ENCODE data around the gene PTPRK. TPM values are rescaled to one million over a fixed set of nuclear protein-coding genes. Genes with fewer than 3 reads are reported as not detected.

PTPRK gene
- total RNA-seq, 1 experiment from 2014 or later: 34.2 TPM

DNA sequence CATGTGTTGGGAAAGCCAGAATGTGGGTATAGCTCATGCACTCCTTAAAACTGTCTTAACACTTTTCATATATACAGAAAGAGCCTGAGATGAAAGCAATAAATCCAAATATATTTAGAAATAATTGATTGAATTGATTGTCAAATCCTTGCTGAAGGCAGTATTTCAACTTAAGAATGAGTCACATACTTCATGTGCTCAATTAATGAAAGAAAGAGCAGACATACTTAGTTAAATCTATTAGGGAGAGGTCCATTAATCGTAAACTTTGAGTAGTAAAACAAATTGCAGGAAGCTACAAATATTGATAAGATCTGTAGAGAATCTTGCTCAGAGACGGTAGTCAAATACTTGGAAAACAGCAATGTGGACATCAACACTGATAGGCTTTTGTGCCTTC, 358.0 kb downstream of the PTPRK start:
- Histone ChIP-seq H3K9me3 (ENCODE audit: control insufficient read depth in 1 of 2, insufficient read depth in 1 of 2, low read depth in 1 of 2, low read length in 2 of 2) (no peaks in the 10 kb centered on the region), H3K36me3 (ENCODE audit: control insufficient read depth in 1 of 2, insufficient read depth in 2 of 2, low read length in 2 of 2) (no peaks in the 10 kb centered on the region), H3K27me3 (ENCODE audit: insufficient read depth, low read length) (no peaks in the 10 kb centered on the region), H3K4me2 (ENCODE audit: low read length) (no peak overlapping the region), H4K20me1 (ENCODE audit: insufficient read depth) (no peaks in the 10 kb centered on the region), H3K9me2 (ENCODE audit: insufficient read depth) (no peaks in the 10 kb centered on the region), H3K79me2 (ENCODE audit: insufficient read depth, low read length) (no peaks in the 10 kb centered on the region), H3K4me3 (replicated peaks in 1 of 2; ENCODE audit: low read depth in 1 of 2, low read length in 2 of 2) (no peak overlapping the region), H3K27ac (ENCODE audit: low read depth, low read length) (no peak overlapping the region), H3K4me1 (ENCODE audit: control insufficient read depth in 1 of 2, insufficient read depth in 2 of 2, low read length in 2 of 2) (no peaks in the 10 kb centered on the region), H3K9ac (ENCODE audit: low read length) (no peak overlapping the region), H2AFZ (ENCODE audit: low read depth, low read length, poor library complexity, severe bottlenecking) (no peak overlapping the region)
- CTCF ChIA-PET: no interaction called here
- no peak for TF ChIP-seq POLR2AphosphoS5 (IDR thresholded peaks at IDR 0.05; ENCODE audit: low read depth, low read length)
- TF ChIP-seq, protein P1, sequence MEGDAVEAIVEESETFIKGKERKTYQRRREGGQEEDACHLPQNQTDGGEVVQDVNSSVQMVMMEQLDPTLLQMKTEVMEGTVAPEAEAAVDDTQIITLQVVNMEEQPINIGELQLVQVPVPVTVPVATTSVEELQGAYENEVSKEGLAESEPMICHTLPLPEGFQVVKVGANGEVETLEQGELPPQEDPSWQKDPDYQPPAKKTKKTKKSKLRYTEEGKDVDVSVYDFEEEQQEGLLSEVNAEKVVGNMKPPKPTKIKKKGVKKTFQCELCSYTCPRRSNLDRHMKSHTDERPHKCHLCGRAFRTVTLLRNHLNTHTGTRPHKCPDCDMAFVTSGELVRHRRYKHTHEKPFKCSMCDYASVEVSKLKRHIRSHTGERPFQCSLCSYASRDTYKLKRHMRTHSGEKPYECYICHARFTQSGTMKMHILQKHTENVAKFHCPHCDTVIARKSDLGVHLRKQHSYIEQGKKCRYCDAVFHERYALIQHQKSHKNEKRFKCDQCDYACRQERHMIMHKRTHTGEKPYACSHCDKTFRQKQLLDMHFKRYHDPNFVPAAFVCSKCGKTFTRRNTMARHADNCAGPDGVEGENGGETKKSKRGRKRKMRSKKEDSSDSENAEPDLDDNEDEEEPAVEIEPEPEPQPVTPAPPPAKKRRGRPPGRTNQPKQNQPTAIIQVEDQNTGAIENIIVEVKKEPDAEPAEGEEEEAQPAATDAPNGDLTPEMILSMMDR (IDR thresholded peaks at IDR 0.05 in 2 of 3, conservative IDR thresholded peaks at IDR 0.05 in 1 of 3; ENCODE audit: borderline replicate concordance in 1 of 3, insufficient read depth in 1 of 3, low read depth in 2 of 3, low read length in 2 of 3): no peak
- TF ChIP-seq, protein P2, sequence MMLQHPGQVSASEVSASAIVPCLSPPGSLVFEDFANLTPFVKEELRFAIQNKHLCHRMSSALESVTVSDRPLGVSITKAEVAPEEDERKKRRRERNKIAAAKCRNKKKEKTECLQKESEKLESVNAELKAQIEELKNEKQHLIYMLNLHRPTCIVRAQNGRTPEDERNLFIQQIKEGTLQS (IDR thresholded peaks at IDR 0.05): no peak
- TF ChIP-seq ELF1 (IDR thresholded peaks at IDR 0.05; ENCODE audit: borderline replicate concordance, low read depth): no peak
- TF ChIP-seq EGR1 (IDR thresholded peaks at IDR 0.05; ENCODE audit: low read depth): no peak
- no peak for TF ChIP-seq ZNF274 (IDR thresholded peaks at IDR 0.05; ENCODE audit: low read depth, low read length)
- no peak for TF ChIP-seq SP1 (IDR thresholded peaks at IDR 0.05; ENCODE audit: low read depth)
- TF ChIP-seq RAD21 (IDR thresholded peaks at IDR 0.05; ENCODE audit: low read depth): no peak
- TF ChIP-seq, protein P3, sequence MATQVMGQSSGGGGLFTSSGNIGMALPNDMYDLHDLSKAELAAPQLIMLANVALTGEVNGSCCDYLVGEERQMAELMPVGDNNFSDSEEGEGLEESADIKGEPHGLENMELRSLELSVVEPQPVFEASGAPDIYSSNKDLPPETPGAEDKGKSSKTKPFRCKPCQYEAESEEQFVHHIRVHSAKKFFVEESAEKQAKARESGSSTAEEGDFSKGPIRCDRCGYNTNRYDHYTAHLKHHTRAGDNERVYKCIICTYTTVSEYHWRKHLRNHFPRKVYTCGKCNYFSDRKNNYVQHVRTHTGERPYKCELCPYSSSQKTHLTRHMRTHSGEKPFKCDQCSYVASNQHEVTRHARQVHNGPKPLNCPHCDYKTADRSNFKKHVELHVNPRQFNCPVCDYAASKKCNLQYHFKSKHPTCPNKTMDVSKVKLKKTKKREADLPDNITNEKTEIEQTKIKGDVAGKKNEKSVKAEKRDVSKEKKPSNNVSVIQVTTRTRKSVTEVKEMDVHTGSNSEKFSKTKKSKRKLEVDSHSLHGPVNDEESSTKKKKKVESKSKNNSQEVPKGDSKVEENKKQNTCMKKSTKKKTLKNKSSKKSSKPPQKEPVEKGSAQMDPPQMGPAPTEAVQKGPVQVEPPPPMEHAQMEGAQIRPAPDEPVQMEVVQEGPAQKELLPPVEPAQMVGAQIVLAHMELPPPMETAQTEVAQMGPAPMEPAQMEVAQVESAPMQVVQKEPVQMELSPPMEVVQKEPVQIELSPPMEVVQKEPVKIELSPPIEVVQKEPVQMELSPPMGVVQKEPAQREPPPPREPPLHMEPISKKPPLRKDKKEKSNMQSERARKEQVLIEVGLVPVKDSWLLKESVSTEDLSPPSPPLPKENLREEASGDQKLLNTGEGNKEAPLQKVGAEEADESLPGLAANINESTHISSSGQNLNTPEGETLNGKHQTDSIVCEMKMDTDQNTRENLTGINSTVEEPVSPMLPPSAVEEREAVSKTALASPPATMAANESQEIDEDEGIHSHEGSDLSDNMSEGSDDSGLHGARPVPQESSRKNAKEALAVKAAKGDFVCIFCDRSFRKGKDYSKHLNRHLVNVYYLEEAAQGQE (IDR thresholded peaks at IDR 0.05; ENCODE audit: low read depth): no peak
- TF ChIP-seq, protein P4, sequence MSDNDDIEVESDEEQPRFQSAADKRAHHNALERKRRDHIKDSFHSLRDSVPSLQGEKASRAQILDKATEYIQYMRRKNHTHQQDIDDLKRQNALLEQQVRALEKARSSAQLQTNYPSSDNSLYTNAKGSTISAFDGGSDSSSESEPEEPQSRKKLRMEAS (IDR thresholded peaks at IDR 0.05): no peak
- no peak for TF ChIP-seq JUND (IDR thresholded peaks at IDR 0.05)
- TF ChIP-seq SIN3A (IDR thresholded peaks at IDR 0.05; ENCODE audit: low read depth): no peak
- no peak for TF ChIP-seq SRF (IDR thresholded peaks at IDR 0.05; ENCODE audit: low read depth)
- no peak for TF ChIP-seq YY1 (IDR thresholded peaks at IDR 0.05; ENCODE audit: extremely low read depth, insufficient replicate concordance, low read depth, low read length)
- TF ChIP-seq, protein P5, sequence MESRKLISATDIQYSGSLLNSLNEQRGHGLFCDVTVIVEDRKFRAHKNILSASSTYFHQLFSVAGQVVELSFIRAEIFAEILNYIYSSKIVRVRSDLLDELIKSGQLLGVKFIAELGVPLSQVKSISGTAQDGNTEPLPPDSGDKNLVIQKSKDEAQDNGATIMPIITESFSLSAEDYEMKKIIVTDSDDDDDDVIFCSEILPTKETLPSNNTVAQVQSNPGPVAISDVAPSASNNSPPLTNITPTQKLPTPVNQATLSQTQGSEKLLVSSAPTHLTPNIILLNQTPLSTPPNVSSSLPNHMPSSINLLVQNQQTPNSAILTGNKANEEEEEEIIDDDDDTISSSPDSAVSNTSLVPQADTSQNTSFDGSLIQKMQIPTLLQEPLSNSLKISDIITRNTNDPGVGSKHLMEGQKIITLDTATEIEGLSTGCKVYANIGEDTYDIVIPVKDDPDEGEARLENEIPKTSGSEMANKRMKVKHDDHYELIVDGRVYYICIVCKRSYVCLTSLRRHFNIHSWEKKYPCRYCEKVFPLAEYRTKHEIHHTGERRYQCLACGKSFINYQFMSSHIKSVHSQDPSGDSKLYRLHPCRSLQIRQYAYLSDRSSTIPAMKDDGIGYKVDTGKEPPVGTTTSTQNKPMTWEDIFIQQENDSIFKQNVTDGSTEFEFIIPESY (IDR thresholded peaks at IDR 0.05; ENCODE audit: extremely low read depth, insufficient replicate concordance, low read length): no peak
- no peak for TF ChIP-seq CBX3 (IDR thresholded peaks at IDR 0.05; ENCODE audit: low read depth)
- no peak for TF ChIP-seq CEBPB (IDR thresholded peaks at IDR 0.05; ENCODE audit: low read depth)
- TF ChIP-seq EZH2phosphoT487 (IDR thresholded peaks at IDR 0.05; ENCODE audit: borderline replicate concordance): no peak
- ATAC-seq (no peak), DNase-seq (ENCODE audit: low read depth, low spot score) (no peak)
- BruUV-seq (replicated peaks): no TSS peak
- RAD21 ChIA-PET (ENCODE audit: low non-redundant PET in 1 of 2, low total read pairs in 2 of 2, uncharacterized antibody in 2 of 2, unreplicated experiment in 2 of 2): no interaction called here
- POLR2A ChIA-PET: interaction anchor here (0.6 kb wide), 1 partner anchor 26 kb away, joined by 3 read pairs; no protein-coding TSS in a partner anchor
- intact Hi-C loops (cut with micrococcal nuclease): no loop called here
